Stimulated activated naive CD8-positive, alpha-beta T cell treated with anti-CD3 and anti-CD28 coated beads, Interleukin-15, Interleukin-2, amounts not matched to agents 100 ng/mL and 50 ng/mL, for 24 hours (primary cell): ENCODE data around the gene CRP.
"Not testable (repeated sequence)": the region's sequence is repeated elsewhere in the genome, so short reads cannot be mapped to it uniquely, and the experiment has no call there.

ENCODE experiments used
- H3K27ac Mint-ChIP-seq: one replicate; pipeline ENCODE4 v1.8.0; 2021; ENCODE audit warnings: mild to moderate bottlenecking, mixed read lengths
- H3K27me3 Mint-ChIP-seq: one replicate; pipeline ENCODE4 v1.8.0; 2021; ENCODE audit warnings: mixed read lengths
- H3K36me3 Mint-ChIP-seq: one replicate; pipeline ENCODE4 v1.8.0; 2021; ENCODE audit warnings: low read depth, mixed read lengths
- H3K4me1 Mint-ChIP-seq: one replicate; pipeline ENCODE4 v1.8.0; 2021; ENCODE audit warnings: low read depth, mixed read lengths
- H3K4me3 Mint-ChIP-seq: one replicate; pipeline ENCODE4 v1.8.0; 2021; ENCODE audit warnings: mild to moderate bottlenecking, mixed read lengths
- H3K9me3 Mint-ChIP-seq: one replicate; pipeline ENCODE4 v1.8.0; 2021; ENCODE audit warnings: mixed read lengths

Gene CRP

GRCh38 chr1:159714529-159714928 is at the start of gene CRP:
TSS of gene CRP (minus strand) at chr1:159714589. CDS start at chr1:159714485, 104 bp downstream.
- Mint-ChIP-seq H3K27ac (no peak within 1 kb of the TSS), H3K27me3 (peaks cover 23% of the 10 kb centered on the region), H3K4me1 (no peaks in the 10 kb centered on the region), H3K9me3 (peaks cover 23% of the 10 kb centered on the region), H3K4me3 (no peak within 1 kb of the TSS), H3K36me3 (peaks cover 3% of the 10 kb centered on the region)

- Mint-ChIP-seq H3K36me3 (no peaks in the 10 kb centered on the region), H3K4me1 (no peaks in the 10 kb centered on the region), H3K27ac (no peak overlapping the region), H3K27me3 (no peaks in the 10 kb centered on the region), H3K4me3 (no peak overlapping the region), H3K9me3 (no peaks in the 10 kb centered on the region)
Measured at GRCh38 chr1:159763686-159764085, 49.3 kb upstream of the CRP start.

- peaks cover 3% of the 10 kb centered on the region for H3K27me3 Mint-ChIP-seq
- no peaks in the 10 kb centered on the region for H3K36me3 Mint-ChIP-seq
- no peaks in the 10 kb centered on the region for H3K4me1 Mint-ChIP-seq
- no peak overlapping the region for H3K27ac Mint-ChIP-seq
- H3K4me3 Mint-ChIP-seq: no peak overlapping the region
- H3K9me3 Mint-ChIP-seq: no peaks in the 10 kb centered on the region
Measured at GRCh38 chr1:159756397-159756796, 42.0 kb upstream of the CRP start.

GRCh38 chr1:159755451-159756007 is 41.1 kb upstream of the CRP start:
- Mint-ChIP-seq H3K36me3 (no peaks in the 10 kb centered on the region), H3K27me3 (peaks cover 3% of the 10 kb centered on the region), H3K4me3 (no peak overlapping the region), H3K27ac (no peak overlapping the region), H3K4me1 (no peaks in the 10 kb centered on the region), H3K9me3 (no peaks in the 10 kb centered on the region)

GRCh38 chr1:159753386-159753785 is 39.0 kb upstream of the CRP start:
- H3K4me3 Mint-ChIP-seq: no peak overlapping the region
- no peak overlapping the region for H3K27ac Mint-ChIP-seq
- H3K9me3 Mint-ChIP-seq: no peaks in the 10 kb centered on the region
- H3K4me1 Mint-ChIP-seq: no peaks in the 10 kb centered on the region
- H3K27me3 Mint-ChIP-seq: peaks cover 3% of the 10 kb centered on the region
- H3K36me3 Mint-ChIP-seq: no peaks in the 10 kb centered on the region

GRCh38 chr1:159752135-159752580 is 37.8 kb upstream of the CRP start:
- H3K36me3 Mint-ChIP-seq: no peaks in the 10 kb centered on the region
- H3K27me3 Mint-ChIP-seq: peaks cover 3% of the 10 kb centered on the region
- no peak overlapping the region for H3K4me3 Mint-ChIP-seq
- no peaks in the 10 kb centered on the region for H3K4me1 Mint-ChIP-seq
- H3K27ac Mint-ChIP-seq: no peak overlapping the region
- H3K9me3 Mint-ChIP-seq: no peaks in the 10 kb centered on the region

- no peaks in the 10 kb centered on the region for H3K4me1 Mint-ChIP-seq
- no peak overlapping the region for H3K4me3 Mint-ChIP-seq
- H3K27me3 Mint-ChIP-seq: peaks cover 3% of the 10 kb centered on the region
- no peaks in the 10 kb centered on the region for H3K36me3 Mint-ChIP-seq
- no peak overlapping the region for H3K27ac Mint-ChIP-seq
- H3K9me3 Mint-ChIP-seq: no peaks in the 10 kb centered on the region
Measured at GRCh38 chr1:159751031-159751430, 36.6 kb upstream of the CRP start.

- Mint-ChIP-seq H3K4me1 (no peaks in the 10 kb centered on the region), H3K9me3 (no peaks in the 10 kb centered on the region), H3K4me3 (no peak overlapping the region), H3K36me3 (no peaks in the 10 kb centered on the region), H3K27me3 (peaks cover 3% of the 10 kb centered on the region), H3K27ac (no peak overlapping the region)
Measured at GRCh38 chr1:159750621-159751020, 36.2 kb upstream of the CRP start.

GRCh38 chr1:159749630-159750029 is 35.2 kb upstream of the CRP start:
- no peak overlapping the region for H3K27ac Mint-ChIP-seq

GRCh38 chr1:159748370-159748769 is 34.0 kb upstream of the CRP start:
- Mint-ChIP-seq H3K4me3 (no peak overlapping the region), H3K4me1 (no peaks in the 10 kb centered on the region), H3K9me3 (no peaks in the 10 kb centered on the region), H3K27me3 (peaks cover 3% of the 10 kb centered on the region), H3K36me3 (no peaks in the 10 kb centered on the region), H3K27ac (no peak overlapping the region)

More at GRCh38 chr1:159749630-159750029, 35.2 kb upstream of the CRP start:
- Mint-ChIP-seq H3K4me3 (no peak overlapping the region), H3K27me3 (peaks cover 3% of the 10 kb centered on the region), H3K9me3 (no peaks in the 10 kb centered on the region), H3K36me3 (no peaks in the 10 kb centered on the region), H3K4me1 (no peaks in the 10 kb centered on the region)

- H3K27me3 Mint-ChIP-seq: peaks cover 11% of the 10 kb centered on the region
- peaks cover 4% of the 10 kb centered on the region for H3K36me3 Mint-ChIP-seq
- no peaks in the 10 kb centered on the region for H3K4me1 Mint-ChIP-seq
- peaks cover 5% of the 10 kb centered on the region for H3K9me3 Mint-ChIP-seq
- H3K27ac Mint-ChIP-seq: no peak overlapping the region
- H3K4me3 Mint-ChIP-seq: no peak overlapping the region
Measured at GRCh38 chr1:159746666-159747065, 32.3 kb upstream of the CRP start.

- peaks cover 11% of the 10 kb centered on the region for H3K27me3 Mint-ChIP-seq
- no peak overlapping the region for H3K27ac Mint-ChIP-seq
- H3K36me3 Mint-ChIP-seq: peaks cover 4% of the 10 kb centered on the region
Measured at GRCh38 chr1:159743651-159744410, 29.4 kb upstream of the CRP start.

GRCh38 chr1:159737238-159737916 is 23.0 kb upstream of the CRP start:
- Mint-ChIP-seq H3K27ac (no peak overlapping the region), H3K4me3 (no peak overlapping the region), H3K27me3 (peaks cover 17% of the 10 kb centered on the region), H3K9me3 (peaks cover 4% of the 10 kb centered on the region), H3K36me3 (peaks cover 3% of the 10 kb centered on the region), H3K4me1 (no peaks in the 10 kb centered on the region)

More at GRCh38 chr1:159743651-159744410, 29.4 kb upstream of the CRP start:
- Mint-ChIP-seq H3K4me3 (no peak overlapping the region), H3K9me3 (peaks cover 5% of the 10 kb centered on the region), H3K4me1 (no peaks in the 10 kb centered on the region)

- H3K9me3 Mint-ChIP-seq: peaks cover 34% of the 10 kb centered on the region
- not testable (repeated sequence) for H3K36me3 Mint-ChIP-seq, H3K27ac Mint-ChIP-seq, H3K4me3 Mint-ChIP-seq, H3K4me1 Mint-ChIP-seq
- H3K27me3 Mint-ChIP-seq: peaks cover 24% of the 10 kb centered on the region
Measured at GRCh38 chr1:159723188-159723587, 8.8 kb upstream of the CRP start.

- peaks cover 7% of the 10 kb centered on the region for H3K36me3 Mint-ChIP-seq
- no peak overlapping the region for H3K4me3 Mint-ChIP-seq
- no peaks in the 10 kb centered on the region for H3K4me1 Mint-ChIP-seq
- H3K27me3 Mint-ChIP-seq: peaks cover 25% of the 10 kb centered on the region
- H3K9me3 Mint-ChIP-seq: peaks cover 45% of the 10 kb centered on the region
- H3K27ac Mint-ChIP-seq: no peak overlapping the region
Measured at GRCh38 chr1:159719990-159720389, 5.6 kb upstream of the CRP start.
